Endothelial cell of umbilical vein (primary cell): Measurements from ENCODE around the gene BRCA1. TPM values are rescaled to one million over a fixed set of nuclear protein-coding genes. Genes with fewer than 3 reads are reported as not detected.

Experiments
- Bru-seq: library from RNA; stranded (reverse); fragments of 400-500 nt; gene quantifications from one replicate; lab custom pipeline; 2021; lab: Mats Ljungman, UMichigan
- BruChase-seq, 2 experiments: library from RNA; stranded (reverse); fragments of 400-500 nt; gene quantifications; one replicate each; lab custom pipeline; 2021; lab: Mats Ljungman, UMichigan
- BruUV-seq: library from RNA; stranded (reverse); fragments of 400-500 nt; replicated peaks from 2 replicates; lab custom pipeline; 2021; lab: Mats Ljungman, UMichigan
- CTCF ChIA-PET: fragments of 300-600, 350-600 bp; sonication (Branson Sonifier 250); formaldehyde crosslinking; loops from one replicate; lab custom pipeline; 2021; ENCODE audit warnings: antibody characterized with exemption, inconsistent platforms; lab: Charles Lee
- POLR2A ChIA-PET: fragments of 300-600, 350-600 bp; sonication (Branson Sonifier 250); formaldehyde crosslinking; loops from one replicate; lab custom pipeline; 2021; ENCODE audit warnings: antibody characterized with exemption, inconsistent platforms; lab: Charles Lee
- DNase-seq: peaks from one replicate; pipeline ENCODE4 v3.0.0-alpha.2; 2011; ENCODE audit warnings: low read depth, low spot score
- FAIRE-seq: peaks from 2 replicates; lab custom pipeline; 2011; peaks lifted over from hg19 to GRCh38; lab: Jason Lieb, UNC
- H2AFZ ChIP-seq: 2 replicates; pipeline ENCODE4 v1.6.0; 2012; ENCODE audit warnings: low read depth, low read length, control low read depth, inconsistent platforms
- H3K27ac ChIP-seq: 2 replicates; pipeline ENCODE4 v1.5.1; 2011; ENCODE audit warnings: low read depth, mild to moderate bottlenecking, control low read depth, low read length, moderate library complexity; ENCODE audit not compliant: insufficient read depth
- H3K27me3 ChIP-seq, 2 experiments: 2 replicates each; pipeline versions ENCODE4 v1.6.0 to v1.6.1; 2011; ENCODE audit warnings: low read length in 2 of 2, mixed read lengths in 1 of 2; ENCODE audit not compliant: control insufficient read depth in 2 of 2, insufficient read depth in 2 of 2
- H3K36me3 ChIP-seq, 2 experiments: 2 replicates in 1 of 2; 3 replicates in 1 of 2; pipeline ENCODE4 v1.5.1; 2011; ENCODE audit warnings: low read length in 2 of 2, mild to moderate bottlenecking in 1 of 2, moderate library complexity in 1 of 2; ENCODE audit not compliant: control insufficient read depth in 2 of 2, insufficient read depth in 2 of 2; ENCODE audit errors: extremely low read depth in 1 of 2
- H3K4me1 ChIP-seq: 3 replicates; pipeline ENCODE4 v1.5.1; 2011; ENCODE audit warnings: mild to moderate bottlenecking, low read length; ENCODE audit not compliant: control insufficient read depth, insufficient read depth; ENCODE audit errors: extremely low read depth
- H3K4me2 ChIP-seq: 2 replicates; pipeline ENCODE4 v1.6.1; 2011; ENCODE audit warnings: low read length, control low read depth, mixed read lengths; ENCODE audit not compliant: insufficient read depth
- H3K4me3 ChIP-seq, 3 experiments: fragments of 200-600 bp in 1 of 3; sonication (generic), shearing (Covaris generic) in 1 of 3; replicated peaks in 1 of 3; 2 replicates each; pipeline ENCODE4 v1.5.1; 2011 to 2016; ENCODE audit warnings: control low read depth in 3 of 3, low read length in 3 of 3, mild to moderate bottlenecking in 2 of 3, inconsistent platforms in 1 of 3, low read depth in 1 of 3, moderate library complexity in 1 of 3; ENCODE audit not compliant: insufficient read depth in 1 of 3
- H3K79me2 ChIP-seq: 2 replicates; pipeline ENCODE4 v1.6.0; 2012; ENCODE audit warnings: low read length, inconsistent platforms; ENCODE audit not compliant: control insufficient read depth, insufficient read depth
- H3K9ac ChIP-seq: replicated peaks from 2 replicates; pipeline ENCODE3; 2011; ENCODE audit warnings: low read length, control low read depth; ENCODE audit not compliant: insufficient read depth; ENCODE audit errors: extremely low read depth
- H3K9me1 ChIP-seq: replicated peaks from 3 replicates; pipeline ENCODE4 v1.6.0; 2011; ENCODE audit warnings: mild to moderate bottlenecking, low read length; ENCODE audit not compliant: control insufficient read depth, insufficient read depth; ENCODE audit errors: extremely low read depth
- H3K9me3 ChIP-seq: replicated peaks from 2 replicates; pipeline ENCODE4 v1.5.1; 2012; ENCODE audit warnings: low read length, inconsistent platforms; ENCODE audit not compliant: control insufficient read depth, insufficient read depth
- H4K20me1 ChIP-seq: replicated peaks from 2 replicates; pipeline ENCODE3; 2011; ENCODE audit warnings: mild to moderate bottlenecking, low read length; ENCODE audit not compliant: control insufficient read depth, insufficient read depth; ENCODE audit errors: extremely low read depth
- CTCF ChIP-seq, 2 donors: IDR thresholded peaks; 1 replicate in 1 of 2; 2 replicates in 1 of 2; pipeline ENCODE4 v1.5.1; 2011; ENCODE audit warnings: low read length in 2 of 2, mild to moderate bottlenecking in 2 of 2, moderate library complexity in 2 of 2, control low read depth in 1 of 2, inconsistent platforms in 1 of 2, low read depth in 1 of 2; ENCODE audit not compliant: insufficient read depth in 1 of 2; ENCODE audit errors: extremely low read depth in 1 of 2
- EZH2 ChIP-seq: IDR thresholded peaks from 2 replicates; pipeline ENCODE4 v1.6.1; 2012; ENCODE audit warnings: borderline replicate concordance, low read depth, mild to moderate bottlenecking, moderate library complexity, low read length, inconsistent platforms; ENCODE audit not compliant: severe bottlenecking
- FOS ChIP-seq: IDR thresholded peaks from 2 replicates; pipeline ENCODE4 v1.6.1; 2011; ENCODE audit warnings: mild to moderate bottlenecking, low read length, moderate library complexity, borderline replicate concordance; ENCODE audit not compliant: insufficient read depth
- GATA2 ChIP-seq: IDR thresholded peaks from 2 replicates; pipeline ENCODE4 v1.7.0; 2011; ENCODE audit warnings: low read depth, mild to moderate bottlenecking, moderate library complexity, mixed read lengths, low read length; ENCODE audit not compliant: insufficient read length, insufficient read depth
- JUN ChIP-seq: IDR thresholded peaks from 2 replicates; pipeline ENCODE4 v1.6.1; 2011; ENCODE audit warnings: borderline replicate concordance, low read depth; ENCODE audit not compliant: insufficient read length, insufficient read depth
- MYC ChIP-seq: IDR thresholded peaks from one replicate; pipeline ENCODE4 v1.6.1; 2011; ENCODE audit warnings: mild to moderate bottlenecking, low read depth, low read length
- POLR2A ChIP-seq: IDR thresholded peaks from 2 replicates; pipeline ENCODE4 v1.6.1; 2012; ENCODE audit warnings: low read depth, mild to moderate bottlenecking, control low read depth, low read length
- POLR2AphosphoS5 ChIP-seq: IDR thresholded peaks from 2 replicates; pipeline ENCODE4 v1.6.1; 2012; ENCODE audit warnings: low read depth, mild to moderate bottlenecking, control low read depth, low read length, moderate library complexity; ENCODE audit not compliant: insufficient read depth
- dilution Hi-C: fragments of 300-500 bp; cut with MboI; formaldehyde crosslinking; loops from one replicate; pipeline ENCODE4 v1.15.0; 2019; ENCODE audit warnings: low sequenced_read_pairs; ENCODE audit not compliant: extremely low pct_ligation_motif_present
- intact Hi-C: fragments of 100-400 bp; cut with micrococcal nuclease; formaldehyde crosslinking; loops from one replicate; pipeline ENCODE4 v1.10.0; 2022
- long read RNA-seq: library from polyadenylated mRNA; stranded (forward); transcript quantifications from one replicate; pipeline ENCODE4 v2.0.0, GENCODE V29; 2021
- polyA minus RNA-seq, 3 experiments: library from RNA; depleted of rRNA, polyadenylated mRNA; stranded (reverse); fragments of >200 nt; gene quantifications; 1 replicate in 1 of 3; 2 replicates in 2 of 3; pipeline ENCODE4 v1.2.3, GENCODE V29; 2011
- polyA plus RNA-seq, 4 experiments: library from polyadenylated mRNA; depleted of rRNA in 3 of 4; stranded (reverse) in 3 of 4; unstranded in 1 of 4; fragments of >200 nt; gene quantifications; 2 replicates each; pipeline versions ENCODE4 v1.2.1 to v1.2.3, GENCODE V29; 2011 to 2012; ENCODE audit warnings: missing spikeins in 1 of 4
- total RNA-seq: library from RNA; stranded (reverse); gene quantifications from 2 replicates; pipeline ENCODE4 v1.2.3, GENCODE V29; 2021
- TF ChIP-seq, protein P1 (sequence below): IDR thresholded peaks from 2 replicates; pipeline ENCODE4 v1.6.1; 2011; ENCODE audit not compliant: insufficient read depth, insufficient read length

BRCA1 gene
- total RNA-seq (25.7 and 29.0 TPM in 2 replicates), polyA plus RNA-seq (13.5 and 14.3 TPM in 2 replicates), polyA minus RNA-seq (27.9 and 43.0 TPM in 2 replicates), Bru-seq, nascent RNA (percentile 59 among the genes with signal in this experiment), BruChase-seq, experiment 1, labeled RNA remaining after a 6-hour chase (percentile 54 among the genes with signal in this experiment), BruChase-seq, experiment 2, labeled RNA remaining after a 2-hour chase (percentile 54 among the genes with signal in this experiment)
- 16.9 and 19.3 TPM in 2 replicates for polyA plus RNA-seq (2011; cell fraction: cytosol; rRNA removed)
- 21.4 and 25.4 TPM in 2 replicates for polyA plus RNA-seq (2011; cell fraction: nucleus; rRNA removed)
- polyA plus RNA-seq (2012): 8.1 and 16.9 TPM in 2 replicates
- polyA minus RNA-seq (2011; cell fraction: cytosol; rRNA and poly(A)+ RNA removed): 57.5 TPM
- 17.8 and 28.4 TPM in 2 replicates for polyA minus RNA-seq (2011; cell fraction: nucleus; rRNA and poly(A)+ RNA removed)
- long read RNA-seq, partial matches to known transcripts: 3 of 20 reads
- long read RNA-seq, other reads (novel, unspliced or antisense): 16 of 20 reads

GRCh38 chr17:43125133-43125966, at the start of gene BRCA1:
TSS of gene BRCA1 (minus strand) at chr17:43125364. CDS start at chr17:43124096, 1,268 bp downstream.
- Histone ChIP-seq H3K4me1 (peaks cover 14% of the 10 kb centered on the region), H3K27me3 (no peaks in the 10 kb centered on the region), H3K4me3 (peak within 1 kb of the TSS; percentile 64 to 92 (median 86)), H4K20me1 (no peaks in the 10 kb centered on the region), H3K9ac (peak within 1 kb of the TSS; percentile 81), H3K9me3 (no peaks in the 10 kb centered on the region), H3K27ac (peak within 1 kb of the TSS; percentile 67), H3K9me1 (no peaks in the 10 kb centered on the region), H2AFZ (peak within 1 kb of the TSS; percentile 79), H3K36me3 (no peaks in the 10 kb centered on the region), H3K79me2 (peaks cover 9% of the 10 kb centered on the region), H3K4me2 (peak within 1 kb of the TSS; percentile 83)
- BruUV-seq: no TSS peak
- CTCF ChIA-PET: interaction anchor here (1.2 to 2.6 kb wide), 3 partner anchors 9 to 101 kb away, joined by 3 to 10 read pairs (median 4); no protein-coding TSS in a partner anchor
- POLR2A ChIA-PET: no interaction called here
- dilution Hi-C loops (no loop called here), intact Hi-C loops (loop anchor here (1.0 to 2.0 kb wide), 4 partner anchors 45 to 190 kb away; partner anchors contain the start of genes RND2 and RPL27)
- DNase-seq: peak; percentile 98
- no peak for TF ChIP-seq CTCF (IDR thresholded peaks at IDR 0.05; ENCODE audit: extremely low read depth in 1 of 2, insufficient read depth in 1 of 2, low read depth in 1 of 2, low read length in 2 of 2)
- TF ChIP-seq, protein P1, sequence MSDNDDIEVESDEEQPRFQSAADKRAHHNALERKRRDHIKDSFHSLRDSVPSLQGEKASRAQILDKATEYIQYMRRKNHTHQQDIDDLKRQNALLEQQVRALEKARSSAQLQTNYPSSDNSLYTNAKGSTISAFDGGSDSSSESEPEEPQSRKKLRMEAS: peak; percentile 65
- TF ChIP-seq EZH2: no peak
- TF ChIP-seq FOS: no peak
- TF ChIP-seq JUN: no peak
- no peak for TF ChIP-seq MYC
- TF ChIP-seq POLR2AphosphoS5: peak; percentile 59
- TF ChIP-seq POLR2A: peak; percentile 69
- no peak for TF ChIP-seq GATA2
- FAIRE-seq: peak; percentile 100
